Globus pallidus (tissue), 1 donor: ENCODE data around the gene MEIS3.

Experiments
- DNase-seq: peaks from one replicate; pipeline ENCODE4 v3.0.0-alpha.2; 2015; ENCODE audit warnings: low spot score

MEIS3 gene

GRCh38 chr19:47358936-47359335, 60.4 kb downstream of the MEIS3 start:
- DNase-seq = no peak

- no peak for DNase-seq
Observed at GRCh38 chr19:47357788-47358680, 61.3 kb downstream of the MEIS3 start.

GRCh38 chr19:47356900-47357299, 62.4 kb downstream of the MEIS3 start:
- DNase-seq = no peak

- no peak for DNase-seq
Observed at GRCh38 chr19:47353307-47353712, 66.0 kb downstream of the MEIS3 start.
